Esophagus squamous epithelium (tissue), 4 donors: ENCODE measurements around the gene CAMK1G.

Experiments used
- POLR2A ChIP-seq, 4 donors: fragments of 450-650 bp; IDR thresholded peaks; one replicate each; pipeline ENCODE4 v1.6.1; 2017; ENCODE audit warnings: antibody characterized with exemption in 4 of 4, mild to moderate bottlenecking in 4 of 4, moderate library complexity in 3 of 4
- TF ChIP-seq, protein P1 (sequence below), 6 experiments: fragments of 450-650 bp in 4 of 6; fragments of 200-600 bp in 2 of 6; sonication (generic) in 2 of 6; IDR thresholded peaks; one replicate each; pipeline ENCODE4 v1.5.1; 2016 to 2019; ENCODE audit warnings: antibody characterized with exemption in 6 of 6, mild to moderate bottlenecking in 4 of 6, moderate library complexity in 4 of 6

DNA sequence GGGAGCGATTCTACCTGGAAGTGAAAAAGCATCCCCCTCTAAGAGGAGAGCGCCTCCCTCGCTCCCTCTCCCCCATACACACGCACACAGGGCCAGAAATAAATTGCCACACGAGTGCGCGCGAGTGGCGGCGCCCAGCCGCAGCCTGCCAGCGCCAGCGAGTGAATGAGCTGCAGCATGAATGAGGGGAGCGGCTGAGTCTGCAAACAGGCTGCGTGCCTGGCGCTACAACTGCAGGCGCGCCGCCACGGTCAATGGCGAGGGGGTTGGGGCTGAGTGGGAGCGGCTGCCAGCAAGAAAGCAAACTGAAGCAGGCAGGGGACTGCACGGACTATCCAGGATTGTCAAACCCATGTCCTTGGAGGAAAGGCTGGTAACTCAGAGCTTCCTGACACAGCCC is 2.2 kb downstream of the CAMK1G start:
- TF ChIP-seq, protein P1, sequence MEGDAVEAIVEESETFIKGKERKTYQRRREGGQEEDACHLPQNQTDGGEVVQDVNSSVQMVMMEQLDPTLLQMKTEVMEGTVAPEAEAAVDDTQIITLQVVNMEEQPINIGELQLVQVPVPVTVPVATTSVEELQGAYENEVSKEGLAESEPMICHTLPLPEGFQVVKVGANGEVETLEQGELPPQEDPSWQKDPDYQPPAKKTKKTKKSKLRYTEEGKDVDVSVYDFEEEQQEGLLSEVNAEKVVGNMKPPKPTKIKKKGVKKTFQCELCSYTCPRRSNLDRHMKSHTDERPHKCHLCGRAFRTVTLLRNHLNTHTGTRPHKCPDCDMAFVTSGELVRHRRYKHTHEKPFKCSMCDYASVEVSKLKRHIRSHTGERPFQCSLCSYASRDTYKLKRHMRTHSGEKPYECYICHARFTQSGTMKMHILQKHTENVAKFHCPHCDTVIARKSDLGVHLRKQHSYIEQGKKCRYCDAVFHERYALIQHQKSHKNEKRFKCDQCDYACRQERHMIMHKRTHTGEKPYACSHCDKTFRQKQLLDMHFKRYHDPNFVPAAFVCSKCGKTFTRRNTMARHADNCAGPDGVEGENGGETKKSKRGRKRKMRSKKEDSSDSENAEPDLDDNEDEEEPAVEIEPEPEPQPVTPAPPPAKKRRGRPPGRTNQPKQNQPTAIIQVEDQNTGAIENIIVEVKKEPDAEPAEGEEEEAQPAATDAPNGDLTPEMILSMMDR (IDR thresholded peaks at IDR 0.05) = no peak
- no peak for TF ChIP-seq POLR2A (IDR thresholded peaks at IDR 0.05)
